Effector CD4-positive, alpha-beta T cell (primary cell): Measurements from ENCODE around the gene TRIM39.

Source experiments
- DNase-seq: peaks from one replicate; pipeline ENCODE4 v3.0.0-alpha.2; 2020

The TRIM39 gene

DNA sequence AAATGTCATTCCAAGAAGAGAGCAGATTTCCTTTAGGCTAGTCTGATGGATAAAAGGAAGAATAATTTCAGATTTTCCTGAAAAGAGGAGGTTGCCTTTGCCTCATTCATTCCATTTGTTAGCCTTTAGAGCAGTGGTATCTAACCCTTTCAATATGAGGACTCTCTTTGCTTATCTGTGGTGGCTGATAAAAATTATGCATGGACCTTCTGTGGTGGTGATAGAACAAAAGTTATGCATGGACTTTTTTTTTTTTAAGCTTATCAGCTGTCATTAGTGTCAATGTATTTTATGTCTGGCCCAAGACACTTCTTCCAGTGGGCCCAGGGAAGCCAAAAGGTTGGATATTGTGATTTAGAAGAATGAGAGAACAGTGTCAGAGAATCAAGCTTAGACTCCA is 1.7 kb downstream of the TRIM39 start:
- no peak for DNase-seq

GRCh38 chr6:30329331-30329730 is 2.6 kb downstream of the TRIM39 start:
- no peak for DNase-seq

GRCh38 chr6:30331981-30332380 is 5.3 kb downstream of the TRIM39 start:
- DNase-seq = no peak

- no peak for DNase-seq
Measured at GRCh38 chr6:30334075-30334783, 7.5 kb downstream of the TRIM39 start.

- DNase-seq = no peak
Measured at GRCh38 chr6:30340589-30341054, 13.9 kb downstream of the TRIM39 start.

DNA sequence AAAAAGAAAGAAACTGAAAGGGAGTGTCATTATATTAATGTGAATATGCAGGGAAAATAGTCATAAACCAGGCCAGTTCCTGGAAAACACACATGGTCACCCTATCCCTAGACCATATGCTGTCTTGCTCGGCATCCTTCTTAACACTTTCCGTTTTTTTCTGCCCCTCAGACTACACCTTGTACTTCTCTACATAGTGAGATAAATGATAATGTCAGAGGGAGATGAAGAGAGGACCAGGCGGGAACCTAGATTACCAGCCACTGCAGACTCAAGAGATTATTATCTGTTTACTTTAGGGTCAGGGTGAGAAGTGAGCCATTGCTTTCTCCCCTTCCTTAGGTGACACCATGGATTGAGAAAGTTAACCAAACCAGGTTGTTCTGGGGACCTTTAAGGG is 14.5 kb downstream of the TRIM39 start:
- DNase-seq = no peak

DNA sequence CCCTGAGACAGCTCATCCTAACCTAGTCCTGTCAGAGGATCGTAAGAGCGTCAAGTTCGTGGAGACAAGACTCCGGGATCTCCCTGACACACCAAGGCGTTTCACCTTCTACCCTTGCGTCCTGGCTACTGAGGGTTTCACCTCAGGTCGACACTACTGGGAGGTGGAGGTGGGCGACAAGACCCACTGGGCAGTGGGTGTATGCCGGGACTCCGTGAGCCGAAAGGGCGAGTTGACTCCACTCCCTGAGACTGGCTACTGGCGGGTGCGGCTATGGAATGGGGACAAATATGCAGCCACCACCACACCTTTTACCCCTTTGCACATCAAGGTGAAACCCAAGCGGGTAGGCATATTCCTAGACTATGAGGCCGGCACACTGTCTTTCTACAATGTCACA is 15.0 kb downstream of the TRIM39 start:
- no peak for DNase-seq

GRCh38 chr6:30344191-30344867 is 17.6 kb downstream of the TRIM39 start:
- DNase-seq = no peak

- peak; percentile 81 for DNase-seq
Measured at GRCh38 chr6:30344868-30345671, 18.3 kb downstream of the TRIM39 start, which contains the start of gene RPP21. TSS of gene RPP21 (plus strand) at chr6:30345156. CDS start at chr6:30345172, 16 bp downstream.

DNA sequence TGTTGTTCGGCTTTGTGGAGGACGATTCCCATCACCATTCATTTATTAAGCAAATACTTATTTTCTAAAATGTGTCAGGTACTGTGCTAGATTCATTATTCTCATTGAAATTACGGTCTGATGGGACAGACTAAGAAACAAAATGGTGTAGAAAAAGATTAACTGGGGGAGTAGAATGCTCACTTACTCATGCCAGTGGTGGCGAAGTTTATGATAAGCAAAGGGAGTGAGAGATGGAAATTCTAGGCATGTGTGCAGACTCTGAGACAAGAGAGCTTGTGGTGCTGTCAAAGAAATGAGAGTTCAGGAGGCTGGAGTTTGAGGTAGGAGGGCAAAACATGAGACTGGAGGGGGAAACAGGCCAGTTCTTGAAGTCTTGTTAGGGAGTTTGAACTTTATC is 19.1 kb downstream of the TRIM39 start:
- DNase-seq = no peak

GRCh38 chr6:30348957-30349356 is 22.2 kb downstream of the TRIM39 start:
- DNase-seq = no peak

DNA sequence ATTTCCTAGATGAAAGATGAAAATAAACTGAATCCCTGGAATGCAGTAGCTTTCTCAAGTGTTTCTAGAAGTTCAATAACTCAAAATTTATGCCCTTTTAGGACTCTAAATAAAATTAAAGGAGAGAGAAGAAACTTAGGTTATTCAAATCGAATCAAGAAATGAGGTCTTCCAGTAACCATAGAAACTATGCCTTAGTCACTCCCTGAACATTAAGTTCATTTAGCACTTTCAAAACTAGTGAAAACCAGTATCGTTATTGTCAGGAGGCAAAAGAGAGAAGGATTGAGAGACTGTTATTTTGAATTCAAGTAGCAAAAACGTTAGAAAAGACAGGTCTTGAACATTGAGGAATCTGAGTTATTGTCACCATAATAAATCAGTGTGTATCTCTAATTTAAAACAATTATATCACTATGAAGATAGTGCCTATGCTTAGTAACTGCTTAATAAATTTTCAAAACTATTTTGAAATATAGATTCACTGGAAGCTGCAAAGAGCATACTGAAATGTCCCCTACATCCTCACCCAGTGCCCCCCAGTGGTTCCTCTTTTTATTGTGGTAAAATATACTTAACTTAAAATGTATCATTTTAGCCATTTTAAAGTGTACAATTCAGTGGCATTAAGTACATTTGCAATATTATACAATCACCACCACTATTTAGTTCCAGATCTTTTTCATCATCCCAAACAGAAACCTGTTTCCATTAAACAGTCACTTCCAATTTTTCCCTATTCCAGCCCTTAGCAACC is 22.9 kb downstream of the TRIM39 start:
- no peak for DNase-seq

DNA sequence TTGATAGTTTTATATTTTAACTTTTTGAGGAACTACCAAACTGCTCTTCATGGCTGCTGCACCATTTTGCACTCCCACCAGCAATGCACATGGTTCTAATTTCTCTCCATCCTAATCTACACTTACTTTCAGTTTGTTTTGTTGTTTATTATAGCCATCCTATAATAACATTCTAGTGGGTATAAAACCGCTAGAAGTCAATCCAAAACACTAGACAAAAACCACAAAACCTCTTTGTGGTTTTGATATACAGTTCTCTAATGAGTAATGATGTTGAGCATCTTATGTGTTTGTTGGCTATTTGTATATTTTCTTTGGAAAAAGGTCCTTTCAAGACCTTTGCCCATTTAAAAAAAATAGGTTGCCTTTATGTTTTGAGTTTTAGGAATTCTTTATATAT is 23.8 kb downstream of the TRIM39 start:
- DNase-seq = no peak

DNA sequence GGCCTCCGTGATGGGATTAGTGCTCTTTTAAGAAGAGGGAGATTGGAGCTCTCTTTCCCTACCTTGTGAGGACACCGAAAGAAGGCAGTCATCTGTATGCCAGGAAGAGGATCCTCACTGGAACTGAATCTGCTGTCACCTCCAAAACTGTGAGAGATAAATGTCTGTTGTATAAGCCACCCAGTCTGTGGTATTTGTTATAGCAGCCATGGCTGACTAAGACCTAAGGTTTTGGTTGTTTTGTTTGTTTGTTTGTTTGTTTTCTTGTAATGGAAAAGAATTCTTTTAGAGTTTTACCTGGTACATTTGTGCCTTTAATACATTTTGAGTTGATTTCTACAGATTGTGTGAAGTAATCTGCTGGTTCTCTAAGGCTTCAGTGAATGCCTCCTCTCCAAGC is 25.8 kb downstream of the TRIM39 start:
- DNase-seq = no peak

DNA sequence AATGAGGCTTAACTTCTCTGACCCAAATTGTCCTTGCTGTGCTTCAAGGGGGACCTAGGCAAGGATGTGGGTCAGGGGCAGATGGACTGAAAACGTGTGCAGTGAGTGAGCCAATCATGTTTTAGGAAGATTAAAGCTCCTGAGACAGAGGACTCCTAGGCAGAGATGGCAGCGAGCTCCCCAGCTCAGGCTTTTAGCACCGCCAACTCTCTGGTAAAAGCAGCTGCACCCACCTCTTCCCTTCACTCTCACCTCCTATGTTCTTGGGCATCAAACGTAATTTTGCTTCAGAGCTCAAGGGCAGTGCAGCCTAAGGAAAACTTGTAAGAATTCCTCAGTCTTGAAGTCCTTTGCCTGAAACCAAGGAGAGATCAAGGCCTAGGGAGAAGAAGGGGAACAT is 28.6 kb downstream of the TRIM39 start:
- DNase-seq = no peak

- no peak for DNase-seq
Measured at GRCh38 chr6:30356536-30356935, 29.8 kb downstream of the TRIM39 start.

- DNase-seq = peak; percentile 30
Measured at GRCh38 chr6:30357678-30358540, 31.2 kb downstream of the TRIM39 start.

DNA sequence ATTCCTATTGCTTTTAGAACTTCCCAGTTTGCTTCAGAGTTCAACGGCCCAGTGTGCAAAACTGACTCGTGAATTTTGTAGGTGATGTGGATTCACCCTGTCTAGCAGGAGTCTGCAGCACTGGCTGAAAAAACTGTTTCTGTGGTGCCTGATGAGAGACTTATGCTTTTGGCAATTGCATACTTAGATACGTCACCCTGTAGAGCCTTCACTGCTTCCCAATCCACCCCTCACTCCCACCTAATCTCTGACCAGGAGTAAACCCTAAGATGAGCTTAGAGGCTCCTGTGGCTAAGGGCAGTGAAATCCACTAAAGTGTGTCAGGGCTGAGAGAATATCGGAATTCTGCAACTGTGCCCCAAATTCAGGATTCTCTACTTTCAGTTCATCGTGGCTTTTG is 32.5 kb downstream of the TRIM39 start:
- no peak for DNase-seq

DNA sequence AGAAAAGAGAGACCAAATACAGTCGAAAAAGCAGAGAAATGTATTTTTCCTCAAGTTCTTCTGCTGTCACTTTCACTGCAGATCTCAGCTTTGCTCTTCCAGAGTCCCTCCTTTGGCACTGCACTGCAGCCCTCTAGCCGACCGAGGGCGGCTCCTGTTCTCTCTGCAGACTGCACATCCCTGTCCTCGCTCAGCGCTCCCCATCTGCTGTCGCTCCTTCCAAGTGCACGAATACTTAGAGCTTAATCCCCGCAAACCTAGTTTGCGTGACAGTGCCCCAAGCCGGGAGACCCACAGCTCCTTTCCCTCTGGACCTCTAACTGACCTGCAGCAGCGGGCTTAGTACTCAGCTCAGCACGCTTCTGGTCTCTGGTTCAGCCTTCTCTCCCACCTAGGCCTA is 33.4 kb downstream of the TRIM39 start:
- no peak for DNase-seq

GRCh38 chr6:30361661-30362060 is 34.9 kb downstream of the TRIM39 start:
- DNase-seq = no peak

DNA sequence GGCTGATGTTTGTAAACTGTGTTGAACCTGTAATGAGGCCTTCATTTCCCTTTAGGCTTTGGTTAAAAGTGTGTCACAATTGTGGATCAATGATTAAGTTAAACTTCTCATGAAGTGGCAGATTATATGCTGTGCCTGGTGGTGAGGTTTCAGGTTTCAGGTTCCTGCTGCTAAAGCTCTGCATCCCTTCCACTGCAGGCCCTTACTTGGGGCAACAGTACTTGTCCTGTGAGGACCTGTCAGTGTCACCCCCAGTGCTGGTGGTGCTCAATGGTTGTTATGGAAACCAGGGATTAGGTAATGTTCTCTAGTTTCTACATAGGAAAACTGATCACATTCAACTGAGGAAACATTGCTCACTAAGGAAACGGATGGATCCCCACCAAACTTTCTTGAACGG is 36.7 kb downstream of the TRIM39 start:
- DNase-seq = no peak

- DNase-seq = no peak
Measured at GRCh38 chr6:30364591-30364990, 37.9 kb downstream of the TRIM39 start.
